IMR-90 (cell line): ENCODE measurements around the gene ANO4. TPM values are rescaled to one million over a fixed set of nuclear protein-coding genes. Genes with fewer than 3 reads are reported as not detected.

Source experiments
- ATAC-seq: fragments of 200-7000 bp; cut with Tn5 transposase; 2 replicates; pipeline ENCODE4 v1.9.1; 2020; ENCODE audit warnings: low read depth, mild to moderate bottlenecking, moderate library complexity
- BruUV-seq: library from RNA; stranded (reverse); fragments of 400-500 nt; replicated peaks from 2 replicates; lab custom pipeline; 2021; lab: Mats Ljungman, UMichigan
- CTCF ChIA-PET: fragments of 300-600 bp; formaldehyde crosslinking; extraction: SDS; loops from one replicate; lab custom pipeline; 2021; ENCODE audit warnings: antibody characterized with exemption; lab: Yijun Ruan, JAX
- POLR2A ChIA-PET: fragments of 300-600 bp; sonication (Branson Sonifier 250); formaldehyde crosslinking; loops from one replicate; lab custom pipeline; 2022; ENCODE audit warnings: antibody characterized with exemption; ENCODE audit not compliant: unreplicated experiment; lab: Charles Lee
- DNase-seq: peaks from one replicate; pipeline ENCODE4 v3.0.0; 2013
- H2AFZ ChIP-seq: replicated peaks from 2 replicates; pipeline ENCODE3; 2013; ENCODE audit warnings: low read length, mild to moderate bottlenecking; ENCODE audit not compliant: poor library complexity
- H2AK5ac ChIP-seq: 2 replicates; pipeline ENCODE4 v1.6.1; 2013; ENCODE audit warnings: low read depth, low read length, inconsistent platforms
- H2AK9ac ChIP-seq: replicated peaks from 2 replicates; pipeline ENCODE3; 2013; ENCODE audit warnings: mild to moderate bottlenecking, low read depth, low read length, moderate library complexity; ENCODE audit not compliant: poor library complexity
- H2BK120ac ChIP-seq: 2 replicates; pipeline ENCODE4 v1.6.1; 2013; ENCODE audit warnings: low read depth, low read length, inconsistent platforms
- H2BK15ac ChIP-seq: 3 replicates; pipeline ENCODE4 v1.6.1; 2013; ENCODE audit warnings: low read depth, low read length, inconsistent platforms
- H2BK20ac ChIP-seq: 2 replicates; pipeline ENCODE4 v1.6.1; 2013; ENCODE audit warnings: low read depth, mild to moderate bottlenecking, inconsistent platforms, low read length, moderate library complexity
- H2BK5ac ChIP-seq: 2 replicates; pipeline ENCODE4 v1.6.1; 2013; ENCODE audit warnings: mild to moderate bottlenecking, low read depth, low read length, inconsistent platforms; ENCODE audit not compliant: poor library complexity, severe bottlenecking
- H3K14ac ChIP-seq: replicated peaks from 2 replicates; pipeline ENCODE4 v1.6.1; 2013; ENCODE audit warnings: low read depth, low read length, inconsistent platforms
- H3K18ac ChIP-seq: 2 replicates; pipeline ENCODE4 v1.6.1; 2013; ENCODE audit warnings: low read depth, low read length, control low read depth
- H3K23ac ChIP-seq: 2 replicates; pipeline ENCODE4 v1.6.1; 2013; ENCODE audit warnings: low read depth, low read length, inconsistent platforms
- H3K27ac ChIP-seq: 2 replicates; pipeline ENCODE4 v1.5.1; 2013; ENCODE audit warnings: mild to moderate bottlenecking, control low read depth, low read length; ENCODE audit not compliant: insufficient read depth
- H3K27me3 ChIP-seq: 2 replicates; pipeline ENCODE4 v1.6.1; 2013; ENCODE audit warnings: low read length; ENCODE audit not compliant: control insufficient read depth, insufficient read depth
- H3K36me3 ChIP-seq: 2 replicates; pipeline ENCODE4 v1.6.1; 2013; ENCODE audit warnings: low read length, mixed read lengths; ENCODE audit not compliant: control insufficient read depth, insufficient read depth
- H3K4ac ChIP-seq: 2 replicates; pipeline ENCODE4 v1.6.1; 2013; ENCODE audit warnings: low read depth, low read length, inconsistent platforms
- H3K4me1 ChIP-seq: 2 replicates; pipeline ENCODE4 v1.6.1; 2013; ENCODE audit warnings: low read length, mixed read lengths; ENCODE audit not compliant: control insufficient read depth, insufficient read depth
- H3K4me2 ChIP-seq: 2 replicates; pipeline ENCODE4 v1.6.1; 2013; ENCODE audit warnings: low read depth, mild to moderate bottlenecking, control low read depth, low read length, moderate library complexity
- H3K4me3 ChIP-seq: 2 replicates; pipeline ENCODE4 v1.5.1; 2013; ENCODE audit warnings: low read depth, mild to moderate bottlenecking, control low read depth, low read length, moderate library complexity; ENCODE audit not compliant: insufficient read depth
- H3K56ac ChIP-seq: 2 replicates; pipeline ENCODE4 v1.6.1; 2013; ENCODE audit warnings: low read length, inconsistent platforms; ENCODE audit not compliant: insufficient read depth; ENCODE audit errors: extremely low read depth
- H3K79me1 ChIP-seq, 2 experiments: 2 replicates each; pipeline ENCODE4 v1.6.1; 2013; ENCODE audit warnings: low read length in 2 of 2, inconsistent platforms in 1 of 2, low read depth in 1 of 2
- H3K9ac ChIP-seq: 2 replicates; pipeline ENCODE4 v1.6.1; 2013; ENCODE audit warnings: low read depth, low read length, control low read depth
- H3K9me1 ChIP-seq: 2 replicates; pipeline ENCODE4 v1.6.1; 2013; ENCODE audit warnings: low read length, inconsistent platforms; ENCODE audit not compliant: insufficient read depth
- H3K9me3 ChIP-seq: 2 replicates; pipeline ENCODE4 v1.6.1; 2013; ENCODE audit warnings: low read length; ENCODE audit not compliant: control insufficient read depth, insufficient read depth
- H4K20me1 ChIP-seq: 2 replicates; pipeline ENCODE4 v1.6.1; 2013; ENCODE audit warnings: low read length, inconsistent platforms; ENCODE audit not compliant: insufficient read depth
- H4K5ac ChIP-seq: 2 replicates; pipeline ENCODE4 v1.6.1; 2013; ENCODE audit warnings: mild to moderate bottlenecking, low read depth, low read length, control low read depth
- H4K8ac ChIP-seq, 2 experiments: 2 replicates each; pipeline ENCODE4 v1.6.1; 2013; ENCODE audit warnings: low read depth in 2 of 2, low read length in 2 of 2, control low read depth in 1 of 2, inconsistent platforms in 1 of 2
- H4K91ac ChIP-seq: 2 replicates; pipeline ENCODE4 v1.6.1; 2013; ENCODE audit warnings: low read depth, low read length, inconsistent platforms; ENCODE audit not compliant: insufficient read depth
- CEBPB ChIP-seq: IDR thresholded peaks from 2 replicates; pipeline ENCODE4 v1.6.1; 2012; ENCODE audit warnings: low read depth, low read length, improper control_type of control experiment
- NFE2L2 ChIP-seq: fragments of 150-350 bp; IDR thresholded peaks from 2 replicates; pipeline ENCODE4 v1.6.1; 2016; ENCODE audit warnings: low read depth, mild to moderate bottlenecking, low read length
- POLR2A ChIP-seq: IDR thresholded peaks from 2 replicates; pipeline ENCODE4 v1.6.1; 2012; ENCODE audit warnings: mild to moderate bottlenecking, low read depth, low read length
- WGBS, 2 experiments: methylation state at CpG; one replicate each; pipeline versions ENCODE4 v1.1.5 to v1.1.7; 2013; ENCODE audit warnings: missing lambda C conversion rate in 2 of 2; ENCODE audit not compliant: insufficient read length in 1 of 2; ENCODE audit errors: extremely low coverage in 2 of 2; 5-methylcytosine and 5-hydroxymethylcytosine counted together
- dilution Hi-C: fragments of 300-500 bp; cut with HindIII; formaldehyde crosslinking; loops from one replicate; pipeline ENCODE4 v1.14.3; 2018; ENCODE audit warnings: low sequenced_read_pairs; ENCODE audit not compliant: unreplicated experiment
- in situ Hi-C: fragments of 300-500 bp; cut with MboI; formaldehyde crosslinking; loops from 3 replicates; pipeline ENCODE4 v1.14.3; 2019; ENCODE audit warnings: low sequenced_read_pairs, inconsistent platforms, mixed read lengths
- intact Hi-C: fragments of 100-400 bp; cut with micrococcal nuclease; formaldehyde crosslinking; loops from 2 replicates; pipeline ENCODE4 v1.10.0; 2022
- polyA plus RNA-seq, 3 experiments: library from polyadenylated mRNA; depleted of rRNA; stranded (reverse); fragments of >200 nt; gene quantifications; 2 replicates each; pipeline ENCODE4 v1.2.3, GENCODE V29; 2012; ENCODE audit warnings: low replicate concordance in 1 of 3
- total RNA-seq: library from RNA; depleted of rRNA; stranded (reverse); fragments of >200 nt; gene quantifications from 2 replicates; pipeline ENCODE4 v1.2.3, GENCODE V29; 2012

Gene ANO4
- total and polyA plus RNA-seq, 2 of the 4 experiments (the other 2 are of a cell fraction) = 4.7 to 10.2 TPM

GRCh38 chr12:100875156-100875555 is 80.6 kb downstream of the ANO4 start:
- ATAC-seq (no peak), DNase-seq (no peak)
- no peaks in the 10 kb centered on the region; the same call in 1 of the 2 replicates for H3K9me3 ChIP-seq
- H2BK15ac ChIP-seq = no peak overlapping the region
- H3K79me1 ChIP-seq = peaks cover 0 to 3% of the 10 kb centered on the region in 2 experiments; a peak in 2 of 4 replicates
- H2BK5ac ChIP-seq = no peak overlapping the region
- no peak overlapping the region for H4K5ac ChIP-seq
- intact Hi-C loops = no loop called here
- in situ Hi-C loops = no loop called here
- H4K20me1 ChIP-seq = no peaks in the 10 kb centered on the region
- no peaks in the 10 kb centered on the region for H3K27me3 ChIP-seq
- no peak overlapping the region for H3K14ac ChIP-seq
- no peaks in the 10 kb centered on the region for H3K4me1 ChIP-seq
- H3K56ac ChIP-seq = no peak overlapping the region
- no peak overlapping the region for H3K4me3 ChIP-seq
- no CpG with 5 or more reads among the region's 7 CpGs for WGBS, 2 experiments
- ChIA-PET POLR2A (no interaction called here), CTCF (no interaction called here)
- H3K9ac ChIP-seq = no peak overlapping the region
- H2BK20ac ChIP-seq = no peak overlapping the region
- H2AFZ ChIP-seq = no peak overlapping the region
- no peak overlapping the region for H2AK9ac ChIP-seq
- no TSS peak for BruUV-seq
- H2BK120ac ChIP-seq = no peak overlapping the region
- H4K8ac ChIP-seq = no peak overlapping the region
- no peaks in the 10 kb centered on the region; the same call in 1 of the 2 replicates for H3K9me1 ChIP-seq
- H3K27ac ChIP-seq = no peak overlapping the region
- H3K4ac ChIP-seq = no peak overlapping the region
- no peak overlapping the region for H3K4me2 ChIP-seq
- no peaks in the 10 kb centered on the region for H3K36me3 ChIP-seq
- H3K18ac ChIP-seq = no peak overlapping the region
- no peak overlapping the region for H3K23ac ChIP-seq
- H2AK5ac ChIP-seq = no peak overlapping the region
- TF ChIP-seq CEBPB = no peak
- TF ChIP-seq POLR2A = no peak
- no peak for TF ChIP-seq NFE2L2
- dilution Hi-C loops = no loop called here
- no peak overlapping the region for H4K91ac ChIP-seq
